H1 (cell line): ENCODE results near the gene NTN4. TPM values are rescaled to one million over a fixed set of nuclear protein-coding genes. Genes with fewer than 3 reads are reported as not detected.

Experiments
- CTCF ChIA-PET: fragments of 300-600 bp; sonication (Branson Sonifier 250); formaldehyde crosslinking; loops from one replicate; lab custom pipeline; 2021; ENCODE audit not compliant: partially characterized antibody; lab: Charles Lee
- POLR2A ChIA-PET: fragments of 300-600 bp; sonication (Branson Sonifier 250); formaldehyde crosslinking; loops from one replicate; lab custom pipeline; 2021; ENCODE audit warnings: inconsistent platforms; ENCODE audit not compliant: partially characterized antibody; lab: Charles Lee
- DNase-seq, 2 experiments: peaks; one replicate each; pipeline versions ENCODE4 v3.0.0 to v3.0.0-alpha.2; 2010 to 2022; ENCODE audit warnings: low spot score in 2 of 2, low read depth in 1 of 2, mixed read lengths in 1 of 2
- FAIRE-seq: peaks from 2 replicates; lab custom pipeline; 2011; peaks lifted over from hg19 to GRCh38; lab: Jason Lieb, UNC
- H2AFZ ChIP-seq: 2 replicates; pipeline ENCODE4 v1.8.1; 2012; ENCODE audit warnings: low read length, inconsistent platforms
- H2AK5ac ChIP-seq: 2 replicates; pipeline ENCODE4 v1.6.1; 2013; ENCODE audit warnings: low read depth, low read length
- H2BK120ac ChIP-seq: replicated peaks from 2 replicates; pipeline ENCODE3; 2013; ENCODE audit warnings: low read depth, low read length, inconsistent platforms
- H2BK12ac ChIP-seq: 2 replicates; pipeline ENCODE4 v1.6.1; 2013; ENCODE audit warnings: low read depth, low read length
- H2BK15ac ChIP-seq: 2 replicates; pipeline ENCODE4 v1.6.1; 2013; ENCODE audit warnings: low read length
- H2BK20ac ChIP-seq: 2 replicates; pipeline ENCODE4 v1.6.1; 2013; ENCODE audit warnings: low read length
- H2BK5ac ChIP-seq: 2 replicates; pipeline ENCODE4 v1.6.1; 2013; ENCODE audit warnings: low read depth, low read length
- H3K14ac ChIP-seq: 2 replicates; pipeline ENCODE4 v1.6.1; 2013; ENCODE audit warnings: inconsistent platforms; ENCODE audit not compliant: insufficient read length
- H3K18ac ChIP-seq: 2 replicates; pipeline ENCODE4 v1.6.1; 2013; ENCODE audit warnings: low read length; ENCODE audit errors: extremely low read depth
- H3K23ac ChIP-seq: 2 replicates; pipeline ENCODE4 v1.6.1; 2013; ENCODE audit warnings: inconsistent platforms; ENCODE audit not compliant: insufficient read length
- H3K23me2 ChIP-seq: 2 replicates; pipeline ENCODE4 v1.6.1; 2013; ENCODE audit warnings: low read depth, low read length
- H3K27ac ChIP-seq: 2 replicates; pipeline ENCODE4 v1.6.1; 2011; ENCODE audit warnings: low read depth, low read length, inconsistent platforms
- H3K27me3 ChIP-seq, 4 experiments: replicated peaks in 1 of 4; 1 replicate in 1 of 4; 2 replicates in 3 of 4; pipeline versions ENCODE4 v1.6.1 to v1.8.1; 2011 to 2013; ENCODE audit warnings: low read length in 3 of 4, mild to moderate bottlenecking in 3 of 4, inconsistent platforms in 2 of 4, mixed read lengths in 2 of 4, moderate library complexity in 1 of 4; ENCODE audit not compliant: control insufficient read depth in 3 of 4, insufficient read depth in 3 of 4; ENCODE audit errors: extremely low read depth in 1 of 4
- H3K36me3 ChIP-seq, 4 experiments: 2 replicates each; pipeline versions ENCODE4 v1.6.1 to v1.8.1; 2011 to 2013; ENCODE audit warnings: mild to moderate bottlenecking in 4 of 4, low read length in 3 of 4, moderate library complexity in 2 of 4, control low read depth in 1 of 4, inconsistent platforms in 1 of 4; ENCODE audit not compliant: insufficient read depth in 4 of 4, control insufficient read depth in 2 of 4
- H3K4ac ChIP-seq: replicated peaks from 2 replicates; pipeline ENCODE3; 2013; ENCODE audit warnings: low read length, low read depth, mixed read lengths, inconsistent platforms; ENCODE audit not compliant: insufficient read length
- H3K4me1 ChIP-seq, 4 experiments: replicated peaks in 1 of 4; 1 replicate in 1 of 4; 2 replicates in 3 of 4; pipeline versions ENCODE4 v1.6.1 to v1.8.1; 2011 to 2013; ENCODE audit warnings: low read length in 3 of 4, inconsistent platforms in 2 of 4, mixed read lengths in 1 of 4; ENCODE audit not compliant: insufficient read depth in 4 of 4, control insufficient read depth in 3 of 4
- H3K4me2 ChIP-seq, 2 experiments: 2 replicates each; pipeline versions ENCODE4 v1.6.1 to v1.8.1; 2011 to 2013; ENCODE audit warnings: low read depth in 2 of 2, low read length in 2 of 2, control low read depth in 1 of 2, inconsistent platforms in 1 of 2, mild to moderate bottlenecking in 1 of 2; ENCODE audit not compliant: insufficient read depth in 1 of 2
- H3K4me3 ChIP-seq, 4 experiments: fragments of 200-600, 300-600 bp in 1 of 4; sonication (generic), shearing (Covaris generic), sonication (Bioruptor Twin) in 1 of 4; 2 replicates each; pipeline versions ENCODE4 v1.5.1 to v1.8.1; 2011 to 2016; ENCODE audit warnings: low read length in 4 of 4, low read depth in 3 of 4, control low read depth in 2 of 4, inconsistent platforms in 2 of 4, mild to moderate bottlenecking in 2 of 4, mixed read lengths in 1 of 4, moderate library complexity in 1 of 4; ENCODE audit not compliant: insufficient read depth in 2 of 4; ENCODE audit errors: extremely low read depth in 1 of 4
- H3K56ac ChIP-seq: replicated peaks from 2 replicates; pipeline ENCODE3; 2013; ENCODE audit warnings: low read depth, mild to moderate bottlenecking, mixed read lengths, low read length, inconsistent platforms; ENCODE audit not compliant: insufficient read length
- H3K79me1 ChIP-seq: 2 replicates; pipeline ENCODE4 v1.6.1; 2013; ENCODE audit warnings: low read depth, low read length, control low read depth
- H3K79me2 ChIP-seq, 2 experiments: 2 replicates each; pipeline versions ENCODE4 v1.6.1 to v1.8.1; 2012 to 2013; ENCODE audit warnings: low read length in 2 of 2, mild to moderate bottlenecking in 2 of 2, inconsistent platforms in 1 of 2; ENCODE audit not compliant: insufficient read depth in 2 of 2, control insufficient read depth in 1 of 2
- H3K9ac ChIP-seq, 4 experiments: replicated peaks in 1 of 4; 1 replicate in 1 of 4; 2 replicates in 3 of 4; pipeline versions ENCODE4 v1.6.1 to v1.8.1; 2011 to 2013; ENCODE audit warnings: low read depth in 3 of 4, low read length in 3 of 4, control low read depth in 2 of 4, mild to moderate bottlenecking in 2 of 4, moderate library complexity in 2 of 4, inconsistent platforms in 1 of 4; ENCODE audit errors: extremely low read depth in 1 of 4
- H3K9me3 ChIP-seq, 2 experiments: 2 replicates each; pipeline versions ENCODE4 v1.6.1 to v1.8.1; 2012 to 2013; ENCODE audit warnings: mild to moderate bottlenecking in 2 of 2, moderate library complexity in 2 of 2, control low read depth in 1 of 2, inconsistent platforms in 1 of 2, low read depth in 1 of 2, low read length in 1 of 2, mixed read lengths in 1 of 2; ENCODE audit not compliant: insufficient read depth in 2 of 2
- H4K20me1 ChIP-seq, 2 experiments: replicated peaks in 1 of 2; 2 replicates each; pipeline versions ENCODE3 to v1.8.1; 2011 to 2013; ENCODE audit warnings: inconsistent platforms in 2 of 2, low read length in 2 of 2, mild to moderate bottlenecking in 1 of 2; ENCODE audit not compliant: insufficient read depth in 2 of 2, control insufficient read depth in 1 of 2
- H4K5ac ChIP-seq: 2 replicates; pipeline ENCODE4 v1.6.1; 2013; ENCODE audit warnings: low read length, low read depth, mixed read lengths, inconsistent platforms; ENCODE audit not compliant: insufficient read length
- H4K8ac ChIP-seq: 2 replicates; pipeline ENCODE4 v1.8.0; 2013; ENCODE audit warnings: mild to moderate bottlenecking, moderate library complexity, low read length, inconsistent platforms; ENCODE audit not compliant: insufficient read depth; ENCODE audit errors: extremely low read depth
- H4K91ac ChIP-seq: replicated peaks from 2 replicates; pipeline ENCODE3; 2013; ENCODE audit warnings: low read length, mixed read lengths, inconsistent platforms; ENCODE audit not compliant: insufficient read length
- BRCA1 ChIP-seq: IDR thresholded peaks from 2 replicates; pipeline ENCODE4 v1.6.1; 2012; ENCODE audit warnings: low read depth, low read length, improper control_type of control experiment
- HDAC2 ChIP-seq, 2 experiments: fragments of 300-600 bp in 1 of 2; sonication (generic) in 1 of 2; IDR thresholded peaks; 2 replicates each; pipeline ENCODE4 v1.6.1; 2011 to 2012; ENCODE audit warnings: low read depth in 2 of 2, low read length in 2 of 2, mild to moderate bottlenecking in 2 of 2, moderate library complexity in 2 of 2, borderline replicate concordance in 1 of 2, inconsistent platforms in 1 of 2
- JUND ChIP-seq: IDR thresholded peaks from 2 replicates; pipeline ENCODE4 v1.6.1; 2011; ENCODE audit warnings: mild to moderate bottlenecking, improper control_type of control experiment, low read length
- SIN3A ChIP-seq, 2 experiments: IDR thresholded peaks in 1 of 2; conservative IDR thresholded peaks in 1 of 2; 2 replicates each; pipeline ENCODE4 v1.6.1; 2011 to 2012; ENCODE audit warnings: low read length in 2 of 2, improper control_type of control experiment in 1 of 2, low read depth in 1 of 2, mild to moderate bottlenecking in 1 of 2
- SP4 ChIP-seq: IDR thresholded peaks from 2 replicates; pipeline ENCODE4 v1.6.1; 2012; ENCODE audit warnings: low read length, inconsistent platforms
- WGBS, 2 experiments: shearing (Covaris generic) in 1 of 2; methylation state at CpG; one replicate each; pipeline versions ENCODE4 v1.1.6 to v1.1.7; 2013 to 2015; ENCODE audit warnings: low lambda C conversion rate in 2 of 2, mixed read lengths in 2 of 2, inconsistent platforms in 1 of 2, low coverage in 1 of 2, missing lambda C conversion rate in 1 of 2; ENCODE audit not compliant: insufficient replicate concordance in 2 of 2, insufficient coverage in 1 of 2, insufficient read length in 1 of 2; ENCODE audit errors: extremely low coverage in 1 of 2, missing lambda C conversion rate in 1 of 2; 5-methylcytosine and 5-hydroxymethylcytosine counted together
- polyA plus RNA-seq, 7 experiments: library from polyadenylated mRNA; depleted of rRNA in 3 of 7; stranded (reverse) in 5 of 7; unstranded in 2 of 7; fragments of >200 nt in 5 of 7; fragments of 200-250 nt in 2 of 7; gene quantifications; 1 replicate in 5 of 7; 2 replicates in 1 of 7; 4 replicates in 1 of 7; pipeline versions ENCODE4 v1.2.1 to v1.2.3, GENCODE V29; 2011 to 2013; ENCODE audit warnings: missing spikeins in 2 of 7, mixed read lengths in 2 of 7
- total RNA-seq: library from RNA; stranded (reverse); fragmentation: NEBNext Ultra II Directional; extraction: Animal tissue kit (Norgen Biotek cat#: 25700); gene quantifications from 2 replicates; pipeline ENCODE4 v1.2.1, GENCODE V29; 2021

Gene NTN4
- total and polyA plus RNA-seq, 2 of the 8 experiments (the other 6 are each of a cell fraction or from before 2014, with no cell fraction given) = 0.74 to 1.3 TPM

DNA sequence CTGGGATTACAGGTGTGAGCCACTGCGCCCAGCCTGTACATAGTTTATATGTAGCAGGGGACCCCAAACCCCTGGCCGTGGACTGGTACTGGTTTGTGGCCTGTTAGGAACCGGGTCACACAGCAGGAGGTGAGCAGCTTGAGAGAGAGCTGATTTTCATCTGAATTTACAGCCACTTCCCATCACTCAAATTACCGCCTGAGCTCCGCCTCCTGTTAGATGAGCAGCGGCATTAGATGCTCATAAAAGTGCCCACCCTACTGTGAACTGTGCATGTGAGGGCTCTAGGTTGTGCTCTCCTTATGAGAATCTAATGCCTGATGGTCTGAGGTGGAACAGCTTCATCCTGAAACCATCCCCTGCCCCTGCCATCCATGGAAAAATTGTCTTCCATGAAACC is 119.3 kb downstream of the NTN4 start:
- Histone ChIP-seq H3K36me3 (no peaks in the 10 kb centered on the region), H3K79me2 (no peaks in the 10 kb centered on the region), H3K4me2 (no peak overlapping the region), H3K23ac (no peak overlapping the region), H2BK120ac (no peak overlapping the region), H2BK5ac (no peak overlapping the region), H3K9ac (no peak overlapping the region), H2BK20ac (no peak overlapping the region), H4K20me1 (no peaks in the 10 kb centered on the region), H4K91ac (no peak overlapping the region), H3K27ac (no peak overlapping the region), H3K9me3 (no peaks in the 10 kb centered on the region), H3K79me1 (no peaks in the 10 kb centered on the region), H2BK15ac (no peak overlapping the region), H3K56ac (no peak overlapping the region), H3K4me1 (no peaks in the 10 kb centered on the region), H3K18ac (no peak overlapping the region), H4K8ac (no peak overlapping the region), H2AFZ (no peak overlapping the region), H4K5ac (no peak overlapping the region), H3K23me2 (no peaks in the 10 kb centered on the region), H2BK12ac (no peak overlapping the region), H3K14ac (no peak overlapping the region), H3K4me3 (no peak overlapping the region), H2AK5ac (no peak overlapping the region), H3K27me3 (no peaks in the 10 kb centered on the region), H3K4ac (no peak overlapping the region)
- FAIRE-seq (no peak), DNase-seq (no peak)
- TF ChIP-seq SP4 (no peak), JUND (no peak), SIN3A (conservative IDR thresholded peaks at IDR 0.05 in 1 of 2, IDR thresholded peaks at IDR 0.05 in 1 of 2; ENCODE audit: low read depth in 1 of 2, low read length in 2 of 2) (no peak), HDAC2 (IDR thresholded peaks at IDR 0.05; ENCODE audit: borderline replicate concordance in 1 of 2, low read depth in 2 of 2, low read length in 2 of 2) (no peak), BRCA1 (no peak)
- ChIA-PET CTCF (no interaction called here), POLR2A (no interaction called here)
- WGBS, 2 experiments = 70% methylated on average over 6 of the region's 6 CpGs; no CpG with 5 or more reads in 1 of the 2 experiments
